Activated CD4-positive, CD25-positive, alpha-beta regulatory T cell treated with anti-CD3 and anti-CD28 coated beads, Interleukin-2, amount 50 U/mL, for 24 hours (primary cell): ENCODE measurements around the gene DHRS7B.
"Not testable (repeated sequence)": the region's sequence is repeated elsewhere in the genome, so short reads cannot be mapped to it uniquely, and the experiment has no call there.

ENCODE experiments used
- ATAC-seq, 2 donors: fragments of 150-1000 bp; cut with Tn5 transposase; one replicate each; pipeline ENCODE4 v1.10.0; 2021; ENCODE audit warnings: mild to moderate bottlenecking in 1 of 2, moderate library complexity in 1 of 2

DHRS7B gene

DNA sequence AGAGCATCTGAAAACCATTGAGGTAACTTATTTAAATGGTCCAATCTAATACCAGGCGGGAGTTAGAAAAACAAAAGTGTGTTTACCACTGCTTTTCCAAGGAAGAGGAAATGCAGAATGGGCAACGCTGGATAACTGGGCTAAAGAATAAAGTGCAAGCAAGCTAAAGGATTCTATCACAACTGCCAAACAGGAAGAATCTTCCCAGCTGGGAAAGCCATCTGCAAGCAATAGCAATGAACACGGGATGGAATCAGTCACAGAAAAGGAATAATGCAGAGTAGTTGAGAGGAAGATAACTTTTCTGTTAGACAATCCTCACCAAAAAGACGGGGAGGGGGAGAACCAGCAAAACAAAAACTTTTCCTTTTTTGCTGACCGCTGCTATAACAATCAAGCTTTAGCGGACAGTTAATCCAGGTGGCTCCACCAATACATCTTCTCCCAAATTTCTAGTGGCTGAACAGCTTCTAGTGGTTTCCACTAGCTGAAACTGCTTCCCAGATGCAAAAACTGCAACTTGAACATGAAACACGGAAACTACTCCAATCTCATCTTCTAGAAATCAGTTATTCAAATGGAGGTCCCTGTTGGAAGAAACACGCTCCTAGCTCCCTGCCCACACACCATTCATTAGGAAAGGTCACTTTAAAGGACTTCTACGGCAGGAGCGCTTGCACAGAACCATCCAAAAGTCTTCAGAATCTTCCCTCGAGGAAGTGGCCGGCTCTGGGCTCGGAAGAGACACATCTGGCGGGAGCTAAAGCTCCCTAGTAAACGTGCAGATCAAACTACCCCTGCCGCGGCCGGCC is 86.3 kb downstream of the DHRS7B start:
- no peak for ATAC-seq

DNA sequence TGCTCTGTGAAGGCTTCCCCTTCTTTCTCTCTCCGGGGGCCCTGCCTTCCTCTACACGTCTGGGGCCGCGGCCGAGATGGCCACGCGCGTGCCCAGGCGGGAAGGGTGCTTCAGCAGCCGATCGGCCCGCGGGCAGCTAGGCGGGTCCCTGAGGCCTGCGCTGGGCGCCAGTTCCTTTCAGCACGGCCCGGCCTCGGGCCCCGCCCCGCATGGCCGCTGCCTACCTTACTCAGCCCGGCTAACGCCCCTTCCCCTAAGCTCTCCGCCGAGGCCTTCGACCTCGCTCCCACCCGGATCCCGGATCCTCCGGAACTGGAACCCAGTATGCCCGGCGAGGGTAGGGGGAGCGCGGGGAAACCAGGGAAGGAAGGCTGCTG is 86.9 kb downstream of the DHRS7B start:
- ATAC-seq: peak; percentile 1

DNA sequence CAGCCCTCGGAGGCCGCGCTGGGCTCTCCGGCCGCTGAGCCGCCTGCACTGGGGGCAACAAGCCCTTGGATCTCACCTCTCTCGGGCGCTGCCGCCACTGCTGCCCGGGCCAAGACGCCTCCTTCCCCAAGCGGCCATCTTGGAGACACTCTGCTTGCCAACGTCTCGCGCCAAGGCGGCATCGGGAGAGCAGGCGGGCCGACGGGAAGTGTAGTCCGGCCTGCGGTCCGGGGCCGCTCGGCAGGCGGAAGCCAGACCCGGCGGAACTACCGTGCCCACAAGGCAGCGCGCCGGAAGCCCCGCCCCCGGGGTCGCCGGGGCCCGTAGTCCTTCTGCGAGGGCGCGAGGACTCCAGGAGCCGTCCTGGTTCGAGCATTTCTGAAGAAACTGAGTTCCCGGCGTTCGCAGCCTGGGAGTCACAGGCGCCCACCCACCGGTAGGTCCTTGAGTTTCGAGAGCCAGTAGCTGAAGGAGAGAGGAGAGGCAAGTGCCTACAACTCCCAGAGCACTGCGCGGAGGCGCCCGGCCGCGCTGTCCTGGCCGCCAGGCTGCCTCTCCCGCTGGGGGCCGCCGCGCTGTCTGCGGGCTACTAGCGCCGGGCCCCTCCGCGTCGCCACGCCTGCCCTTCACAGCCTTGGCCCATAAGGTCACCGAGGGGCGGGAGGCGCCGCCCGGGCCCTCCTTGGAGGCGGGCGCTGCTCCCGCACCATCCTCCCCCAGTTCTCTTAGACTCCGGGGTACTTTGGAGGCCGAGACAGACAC is 87.4 kb downstream of the DHRS7B start, which contains the start of gene TMEM11:
TMEM11 (minus strand) TSS at position 147 of the 762 bp plus-strand sequence; CDS start at position 138, 9 bp downstream.
- peak; percentile 92 to 95 for ATAC-seq

DNA sequence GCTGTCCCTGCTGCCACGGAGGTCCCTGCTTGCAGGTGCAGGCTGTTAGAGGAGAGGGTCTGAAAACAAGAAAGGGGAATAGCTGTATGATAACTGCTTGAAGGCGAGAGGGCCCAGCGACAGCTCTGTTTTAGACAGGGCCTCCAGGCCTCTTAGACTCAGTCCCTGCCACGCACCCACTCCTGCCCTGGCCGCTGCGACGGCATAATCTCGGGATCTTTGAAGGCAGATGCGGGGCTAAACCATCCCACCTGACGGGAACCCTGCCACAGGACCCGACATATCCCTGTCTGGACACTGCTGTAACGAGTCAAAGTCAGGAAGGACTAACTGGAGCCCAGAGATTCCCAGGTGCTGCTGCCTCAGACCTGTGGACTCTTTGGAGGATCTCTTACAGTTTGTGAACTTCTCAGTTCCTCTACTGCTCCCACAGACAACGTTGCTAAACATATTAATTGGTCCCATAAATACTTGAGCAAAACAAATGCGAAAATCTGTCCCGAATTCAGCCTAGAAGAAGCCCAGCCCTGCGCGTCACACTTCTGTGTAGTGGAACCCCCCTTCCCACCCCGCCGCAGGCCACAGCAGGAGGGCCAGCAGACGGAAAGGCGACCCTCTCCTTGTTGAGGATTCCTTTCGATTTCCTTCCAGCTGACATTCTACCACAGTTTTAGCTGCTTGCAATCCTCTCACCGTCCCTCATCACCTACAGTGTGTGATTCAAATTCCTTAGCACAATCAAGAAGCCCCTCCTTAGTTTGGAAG is 88.2 kb downstream of the DHRS7B start:
- ATAC-seq: no peak

DNA sequence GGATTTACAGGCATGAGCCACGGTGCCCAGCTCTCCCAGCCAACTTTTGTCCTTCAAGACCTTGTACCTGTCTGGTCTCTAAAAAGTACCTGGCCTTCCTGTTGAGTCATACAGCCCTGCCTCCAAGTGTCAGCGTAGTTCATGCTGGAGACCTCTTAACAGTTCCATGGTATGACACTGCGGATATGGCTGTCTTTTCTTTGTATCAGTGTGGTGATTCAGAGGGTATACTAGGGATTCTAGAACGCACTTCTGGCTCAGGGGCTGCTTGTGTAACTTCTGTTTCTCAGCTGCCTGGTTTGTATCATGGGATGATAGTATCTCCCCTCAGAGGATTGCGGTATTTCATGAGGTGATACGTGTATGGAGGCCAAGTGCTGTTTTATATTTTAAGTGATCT is 89.2 kb downstream of the DHRS7B start:
- no peak for ATAC-seq

DNA sequence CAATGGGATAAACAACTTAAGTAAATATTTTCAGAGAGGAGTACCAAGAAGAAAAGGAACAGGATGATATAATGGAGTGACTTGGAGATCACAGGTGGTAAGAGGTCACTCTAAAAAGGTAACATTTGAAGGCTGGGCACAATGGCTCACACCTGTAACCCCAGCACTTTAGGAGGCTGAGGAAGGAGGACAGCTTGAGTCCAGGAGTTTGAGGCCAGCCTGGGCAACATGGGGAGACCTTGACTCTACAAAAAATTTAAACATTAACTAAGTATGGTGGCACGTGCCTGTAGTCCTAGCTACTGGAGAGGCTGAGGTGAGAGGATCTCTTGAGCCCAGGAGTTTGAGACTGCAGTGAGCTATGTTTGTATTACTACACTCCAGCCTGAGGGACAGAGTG is 90.6 kb downstream of the DHRS7B start:
- ATAC-seq: no peak

DNA sequence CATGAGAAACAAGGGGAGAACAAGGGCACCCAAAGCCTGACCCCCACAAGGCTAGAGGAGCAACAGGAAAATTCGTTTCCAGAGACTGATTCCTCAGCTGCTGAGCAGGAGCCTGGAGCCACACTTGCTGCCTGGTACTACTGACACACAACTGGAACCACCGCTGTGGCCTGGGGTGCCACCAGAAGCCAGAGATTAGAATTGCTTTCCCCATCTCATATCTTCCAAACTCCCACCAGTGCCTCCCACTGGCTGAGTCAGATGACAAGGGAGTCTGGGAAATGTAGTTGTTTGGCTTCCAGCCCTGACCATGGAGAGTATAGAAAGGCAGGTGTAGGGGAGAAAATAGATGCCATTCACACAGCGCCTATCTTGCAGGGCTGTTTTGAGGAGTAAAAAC is 91.3 kb downstream of the DHRS7B start:
- no peak for ATAC-seq

DNA sequence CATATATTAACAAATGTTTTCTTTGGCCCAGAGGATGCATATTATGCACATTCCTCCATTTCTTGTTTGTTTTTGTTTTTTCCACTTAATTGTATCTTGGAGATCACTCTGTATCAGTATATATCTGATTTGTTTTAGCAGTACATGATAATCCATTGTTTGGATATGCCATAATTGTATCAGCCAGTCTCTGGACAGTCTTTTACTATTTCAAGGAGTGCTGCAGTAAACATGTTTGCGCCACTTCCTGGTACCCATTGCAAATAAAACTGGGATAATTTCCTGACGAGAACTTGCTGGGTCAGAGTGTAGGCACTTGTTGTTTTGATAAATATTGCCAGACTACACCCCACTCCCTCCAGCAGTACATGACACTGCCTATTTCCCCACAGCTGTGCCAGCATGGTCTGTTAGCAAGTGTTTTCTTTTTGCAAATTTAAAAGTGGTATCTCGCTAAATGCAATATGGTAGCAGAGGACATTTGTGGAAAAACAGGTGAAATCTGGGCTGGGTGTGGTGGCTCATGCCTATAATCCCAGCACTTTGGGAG is 92.1 kb downstream of the DHRS7B start:
- ATAC-seq: no peak

DNA sequence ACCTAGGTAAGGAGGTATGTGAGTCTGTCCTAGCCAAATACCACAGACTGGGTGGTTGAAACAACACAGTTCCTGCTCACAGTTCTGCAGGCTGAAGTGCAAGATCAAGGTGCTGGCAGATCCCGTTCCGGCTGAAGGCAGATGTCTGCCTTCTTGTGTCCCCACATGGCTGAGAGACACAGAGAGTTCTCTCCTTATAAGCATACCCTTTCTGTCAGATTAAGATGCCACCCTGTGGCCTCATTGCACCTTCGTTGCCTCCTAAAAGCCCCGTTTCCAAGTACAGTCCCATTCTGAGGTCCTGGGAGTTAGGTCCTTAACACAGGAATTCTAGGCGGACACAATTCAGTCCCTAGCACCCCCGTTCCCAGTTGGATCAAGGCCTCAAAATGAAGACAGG is 96.3 kb downstream of the DHRS7B start:
- ATAC-seq: no peak

DNA sequence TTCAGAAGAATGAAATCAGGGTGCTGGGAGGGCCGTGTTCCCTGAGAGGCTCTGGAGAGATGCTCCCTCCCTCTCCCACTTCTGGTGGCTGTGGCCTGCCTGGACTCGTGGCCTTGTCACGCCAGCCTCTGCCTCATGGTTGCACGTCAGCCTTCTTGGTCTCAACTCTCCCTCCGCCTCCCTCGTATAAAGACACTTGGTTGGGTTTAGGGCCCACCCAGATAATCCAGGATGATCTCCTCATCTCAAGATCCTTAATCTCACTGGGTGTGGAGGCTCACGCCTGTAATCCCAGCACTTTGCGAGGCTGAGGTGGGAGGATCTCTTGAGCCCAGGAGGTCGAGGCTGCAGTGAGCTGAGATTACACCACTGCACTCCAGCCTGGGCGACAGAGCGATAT is 100.5 kb downstream of the DHRS7B start:
- ATAC-seq: not testable (repeated sequence)

DNA sequence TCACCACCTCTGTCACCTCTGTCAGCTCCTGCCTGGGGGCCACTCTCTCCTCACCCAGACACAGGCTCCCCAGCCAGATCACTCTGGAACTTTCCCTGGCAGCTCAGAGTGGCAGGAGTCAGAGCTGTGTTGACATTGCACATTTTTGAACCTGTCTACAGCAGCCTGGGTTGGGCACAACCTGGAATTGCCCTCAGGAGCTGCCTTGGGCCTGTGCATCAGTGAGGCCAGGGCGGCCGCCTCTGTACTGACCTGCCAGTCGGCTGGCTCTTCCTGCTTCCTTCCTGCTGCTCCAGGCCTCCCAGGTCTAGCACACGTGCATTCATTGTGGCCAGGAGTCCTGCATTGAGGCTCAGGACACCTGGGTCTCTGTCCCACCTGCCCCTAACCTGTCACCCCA is 101.3 kb downstream of the DHRS7B start:
- ATAC-seq: peak in 1 of 2 donors; percentile 13

DNA sequence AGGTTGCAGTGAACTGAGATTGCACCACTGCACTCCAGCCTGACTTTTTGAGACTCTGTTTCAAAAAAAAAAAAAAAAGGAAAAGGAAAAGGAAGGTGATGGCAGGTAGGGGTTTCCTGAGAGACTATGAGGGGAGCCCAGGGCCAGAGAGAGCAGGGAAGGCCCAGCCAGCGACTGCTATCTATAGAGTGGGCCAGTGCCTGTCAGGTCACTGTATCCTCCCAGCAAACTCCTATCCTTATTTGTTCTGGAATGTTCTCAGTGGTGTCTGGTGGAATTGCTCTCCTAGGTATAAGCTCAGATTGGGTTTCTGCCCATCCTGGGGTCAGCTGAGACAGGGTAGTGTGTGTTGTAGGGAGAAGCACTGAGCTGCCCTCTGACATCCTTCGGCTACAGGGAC is 102.1 kb downstream of the DHRS7B start:
- no peak for ATAC-seq

DNA sequence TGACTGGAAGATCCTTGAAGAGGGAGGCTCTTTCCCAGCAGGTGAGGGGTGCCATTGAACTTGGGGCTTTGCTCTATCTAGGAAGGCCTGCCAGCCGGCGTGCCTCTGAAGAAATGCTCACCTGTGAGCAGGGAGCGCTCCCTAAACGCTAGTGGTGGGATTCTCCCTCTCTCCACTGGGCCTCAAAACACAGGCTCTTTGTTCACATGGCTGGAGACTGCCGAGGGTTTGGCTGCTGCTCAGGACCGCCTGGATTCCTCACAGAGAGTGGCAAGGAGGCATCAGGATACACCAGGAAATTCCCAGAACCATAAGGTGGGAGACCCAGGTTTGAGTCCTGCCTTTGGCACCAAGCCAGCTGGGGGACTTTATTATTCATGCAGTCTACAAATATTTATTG is 104.8 kb downstream of the DHRS7B start:
- ATAC-seq: no peak

DNA sequence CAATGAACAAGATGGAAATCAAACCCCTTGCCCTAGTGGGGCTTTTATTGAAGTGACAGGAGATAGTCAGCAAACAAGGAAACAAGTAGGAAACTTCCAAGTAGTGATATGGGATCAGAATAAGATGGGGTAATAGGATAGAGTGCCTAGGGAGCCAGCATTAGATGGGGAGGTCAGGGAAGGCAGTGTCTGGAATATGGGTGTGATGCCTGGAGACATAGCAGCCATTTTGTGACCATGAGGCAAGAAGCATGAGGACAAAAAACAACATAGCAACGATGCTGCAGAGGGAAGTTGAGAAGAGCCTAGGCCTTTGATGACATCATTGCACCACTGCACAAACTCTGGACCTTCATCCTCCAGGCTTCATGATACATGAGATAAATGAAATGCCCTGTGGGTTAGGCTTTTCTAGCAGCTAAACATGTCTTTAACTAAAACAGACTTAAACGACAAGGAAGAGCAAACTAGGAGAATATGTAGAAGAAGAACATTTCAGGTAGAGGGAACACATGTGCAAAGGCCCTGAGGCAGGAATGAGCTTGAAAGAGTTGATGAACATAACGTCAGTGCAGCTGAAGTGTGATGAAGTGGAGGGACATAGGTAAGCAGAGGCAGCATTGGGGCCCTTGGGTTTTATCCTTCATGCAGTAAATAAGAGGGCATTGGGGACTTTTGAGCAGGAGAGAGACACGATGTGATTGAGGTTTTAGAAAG is 105.4 kb downstream of the DHRS7B start:
- no peak for ATAC-seq

DNA sequence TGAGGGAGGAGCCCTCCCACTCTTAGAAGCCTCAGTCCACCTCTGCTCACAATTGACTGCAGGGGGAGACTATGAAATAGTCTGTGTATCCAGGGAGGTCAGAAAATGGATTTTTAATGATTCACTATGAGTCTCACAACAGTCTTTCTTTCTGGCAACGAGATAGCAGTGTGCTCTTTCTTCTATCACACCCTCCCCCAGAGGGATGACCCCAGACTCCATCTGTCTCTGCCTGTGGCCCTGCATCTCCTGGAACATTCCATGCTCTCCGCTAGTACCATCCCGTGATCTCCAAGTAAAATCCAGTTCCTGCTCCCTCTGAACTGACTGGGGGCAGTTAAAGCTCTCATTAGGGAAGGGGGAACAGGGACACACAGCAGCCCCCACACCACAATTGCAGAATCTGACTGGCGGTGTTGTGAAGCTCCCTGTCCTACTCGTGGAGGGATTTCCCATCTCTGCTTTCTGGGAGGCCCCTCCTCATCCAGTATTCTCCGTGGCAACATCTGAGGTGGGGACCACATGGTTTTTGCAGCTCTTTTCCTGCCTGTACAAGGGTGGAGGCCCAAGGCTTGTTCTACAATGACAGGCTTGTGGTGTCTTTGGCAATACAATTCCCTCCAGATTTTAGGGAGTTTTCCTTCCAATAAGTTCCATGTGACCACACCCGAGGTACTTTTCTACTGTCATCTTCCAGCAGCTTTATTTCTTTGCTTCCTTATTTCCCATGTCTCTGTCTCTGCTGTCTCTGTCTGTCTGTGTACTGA is 107.0 kb downstream of the DHRS7B start:
- ATAC-seq: no peak

DNA sequence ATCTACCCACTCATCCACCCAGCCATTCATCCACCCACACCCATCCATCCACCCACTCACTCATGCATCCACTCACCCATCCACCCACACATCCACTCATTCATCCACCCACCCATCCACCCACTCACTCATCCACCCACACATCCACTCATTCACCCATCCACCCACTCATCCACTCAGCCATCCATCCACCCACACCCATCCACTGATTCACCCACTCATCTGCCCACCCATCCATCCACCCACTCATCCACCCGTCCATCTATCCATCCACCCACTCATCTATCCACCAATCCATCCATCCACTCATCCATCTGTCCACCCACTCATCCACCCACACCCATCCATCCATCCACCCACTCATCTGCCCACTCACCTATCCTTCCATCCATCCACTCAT is 109.2 kb downstream of the DHRS7B start:
- no peak for ATAC-seq

DNA sequence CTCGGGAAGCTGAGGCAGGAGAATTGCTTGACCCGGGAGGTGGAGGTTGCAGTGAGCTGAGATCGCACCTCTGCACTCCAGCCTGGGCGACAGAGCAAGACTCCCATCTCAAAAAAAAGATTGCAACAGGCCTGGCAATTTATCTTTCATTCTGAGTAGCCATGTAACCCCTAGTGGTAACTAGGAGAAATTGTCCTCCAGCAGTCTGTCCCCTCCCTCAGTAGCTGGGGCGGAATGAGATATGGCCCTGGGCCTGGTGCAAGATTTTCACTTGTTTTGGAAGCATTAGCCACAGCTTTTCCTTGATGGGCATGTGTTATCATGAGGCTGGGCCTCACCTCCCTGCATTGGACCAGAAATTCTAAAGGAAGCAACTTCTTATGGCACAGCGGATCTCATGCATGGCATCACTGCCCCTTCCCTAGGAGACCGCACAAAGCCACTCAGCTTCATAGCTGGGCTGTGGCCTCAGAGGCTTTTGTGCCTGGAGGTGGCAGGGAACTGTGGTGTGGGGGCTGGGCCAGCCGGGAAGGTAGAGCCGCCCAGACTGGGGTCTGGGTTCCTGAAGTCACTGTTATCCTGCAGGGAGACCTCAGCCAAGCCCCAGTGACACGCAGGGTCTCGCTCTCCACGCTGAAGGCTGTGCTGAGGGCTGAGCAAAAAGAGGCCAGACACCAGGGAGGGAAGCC is 113.1 kb downstream of the DHRS7B start:
- ATAC-seq: no peak

DNA sequence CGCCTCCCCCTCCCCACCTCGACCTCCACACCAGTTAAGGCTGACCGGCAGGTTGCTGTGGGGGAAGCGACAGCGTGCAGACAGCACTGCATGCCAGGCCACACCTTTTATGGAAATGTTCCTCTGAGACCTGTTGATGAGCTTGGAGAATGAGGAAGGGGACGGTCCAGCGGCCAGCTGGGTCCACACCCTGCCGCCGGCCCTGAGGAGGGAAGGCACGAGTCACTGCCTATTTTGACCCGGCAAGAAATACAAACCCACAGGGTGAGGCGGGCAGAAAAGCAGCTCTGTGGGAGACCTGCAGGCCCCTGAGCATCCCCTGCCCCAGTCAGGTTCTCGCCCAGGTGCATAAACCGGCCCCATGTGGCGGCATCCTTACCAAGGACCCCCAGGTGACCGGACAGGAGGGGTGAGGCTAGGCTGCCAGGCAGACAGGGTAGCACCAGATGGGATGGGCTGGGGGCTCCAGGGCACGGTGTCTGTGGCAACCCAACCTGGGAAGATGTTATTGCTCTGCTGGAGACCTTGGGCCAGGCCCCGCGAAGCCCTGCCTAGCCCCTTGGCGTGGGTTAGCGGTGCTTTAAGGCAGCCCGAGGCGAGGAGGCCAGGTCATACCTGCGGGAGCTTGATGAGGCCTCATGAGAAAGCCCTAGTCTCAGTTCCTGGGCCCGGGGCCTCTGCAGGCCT is 113.7 kb downstream of the DHRS7B start:
- no peak for ATAC-seq
